ENCODE data around the gene SUPT16H.

DNA sequence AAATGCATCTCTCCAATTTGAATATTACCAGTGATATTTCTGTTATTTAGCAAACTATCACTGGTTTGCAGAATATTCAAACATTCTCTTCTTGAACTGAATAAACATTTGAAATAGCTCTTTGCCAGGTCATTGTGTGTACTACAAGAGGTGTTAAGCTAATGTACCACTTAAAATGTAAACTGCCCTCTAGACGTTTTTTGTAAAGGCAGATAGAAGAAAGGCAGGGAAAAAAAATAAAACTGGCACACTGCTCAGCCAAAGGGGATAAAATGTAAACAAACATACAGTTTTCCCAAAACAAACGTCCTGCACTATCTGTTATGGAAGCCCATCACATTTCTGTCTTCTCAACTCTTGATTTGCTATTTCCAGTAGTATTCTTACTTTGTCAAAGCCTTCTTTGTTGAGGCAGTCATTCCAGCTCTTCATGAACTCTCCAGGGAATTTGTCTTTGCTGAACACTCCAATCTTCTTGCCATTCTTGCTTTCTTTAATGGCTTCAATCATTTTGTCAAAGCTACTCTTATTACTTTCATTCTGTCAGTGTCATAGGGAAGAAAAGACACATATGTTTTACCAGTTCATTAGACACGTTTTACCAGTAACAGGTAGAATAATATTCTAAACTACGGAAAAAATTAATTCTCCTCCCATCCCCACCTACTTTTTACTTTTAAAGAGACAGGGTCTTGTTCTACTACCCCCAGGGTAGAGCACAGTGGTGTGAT, 13.7 kb downstream of the SUPT16H start:
- TF ChIP-seq, protein P1, sequence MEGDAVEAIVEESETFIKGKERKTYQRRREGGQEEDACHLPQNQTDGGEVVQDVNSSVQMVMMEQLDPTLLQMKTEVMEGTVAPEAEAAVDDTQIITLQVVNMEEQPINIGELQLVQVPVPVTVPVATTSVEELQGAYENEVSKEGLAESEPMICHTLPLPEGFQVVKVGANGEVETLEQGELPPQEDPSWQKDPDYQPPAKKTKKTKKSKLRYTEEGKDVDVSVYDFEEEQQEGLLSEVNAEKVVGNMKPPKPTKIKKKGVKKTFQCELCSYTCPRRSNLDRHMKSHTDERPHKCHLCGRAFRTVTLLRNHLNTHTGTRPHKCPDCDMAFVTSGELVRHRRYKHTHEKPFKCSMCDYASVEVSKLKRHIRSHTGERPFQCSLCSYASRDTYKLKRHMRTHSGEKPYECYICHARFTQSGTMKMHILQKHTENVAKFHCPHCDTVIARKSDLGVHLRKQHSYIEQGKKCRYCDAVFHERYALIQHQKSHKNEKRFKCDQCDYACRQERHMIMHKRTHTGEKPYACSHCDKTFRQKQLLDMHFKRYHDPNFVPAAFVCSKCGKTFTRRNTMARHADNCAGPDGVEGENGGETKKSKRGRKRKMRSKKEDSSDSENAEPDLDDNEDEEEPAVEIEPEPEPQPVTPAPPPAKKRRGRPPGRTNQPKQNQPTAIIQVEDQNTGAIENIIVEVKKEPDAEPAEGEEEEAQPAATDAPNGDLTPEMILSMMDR (IDR thresholded peaks at IDR 0.05) = no peak
- no peak for TF ChIP-seq EZH2 (IDR thresholded peaks at IDR 0.05; ENCODE audit: borderline replicate concordance, insufficient read depth, low read depth, low read length, poor library complexity, severe bottlenecking)
